ENCODE data around the gene SIMC1.

The SIMC1 gene

DNA sequence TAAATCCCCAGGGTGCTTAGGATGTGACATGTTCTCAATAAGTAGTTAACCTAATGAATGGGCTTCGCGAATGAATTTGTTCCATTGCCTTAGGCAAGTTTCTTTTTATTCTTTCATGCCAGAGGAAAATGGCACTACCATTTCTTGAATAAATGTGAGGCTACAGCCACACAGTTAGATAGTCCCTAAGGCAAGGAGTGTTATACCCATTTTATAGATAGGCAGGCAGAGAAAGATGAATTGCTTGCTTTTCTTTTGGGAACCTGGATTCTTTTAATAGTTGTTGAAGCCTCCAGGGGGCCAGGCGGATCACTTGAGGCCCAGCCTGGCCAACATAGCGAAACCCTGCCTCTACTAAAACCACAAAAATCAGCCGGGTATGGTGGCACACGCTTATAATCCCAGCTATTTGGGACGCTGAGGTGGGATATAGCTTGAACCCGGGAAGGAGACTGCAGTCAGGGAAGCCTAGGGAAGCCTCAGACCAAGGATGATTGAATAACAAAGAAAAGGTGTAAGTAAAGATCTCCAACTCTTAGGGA lies 149.2 kb downstream of the SIMC1 start:
- DNase-seq (ENCODE audit: low read depth, low spot score) = no peak

DNA sequence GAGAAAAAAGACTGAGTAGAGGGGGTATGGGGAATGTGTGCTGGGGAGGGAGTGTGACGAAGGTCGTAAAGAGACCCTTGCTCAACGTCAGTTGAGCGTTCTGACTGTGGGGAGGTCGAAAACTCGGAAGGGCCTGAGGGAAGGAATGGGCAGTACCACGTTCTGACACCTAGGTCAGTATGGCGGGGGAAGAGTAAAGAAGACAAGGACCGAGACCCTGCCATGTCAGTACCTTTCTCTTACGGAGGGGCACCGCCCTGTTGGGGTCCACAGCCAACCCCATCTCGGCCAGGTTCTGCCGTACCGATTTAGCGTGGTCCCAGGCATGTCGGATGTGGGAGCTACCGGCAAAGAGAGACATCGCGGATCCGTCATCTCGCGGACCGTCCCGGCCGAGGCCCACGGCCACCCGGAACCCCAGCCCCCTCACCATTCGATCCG lies 149.8 kb downstream of the SIMC1 start:
- DNase-seq (ENCODE audit: low read depth, low spot score) = no peak

DNA sequence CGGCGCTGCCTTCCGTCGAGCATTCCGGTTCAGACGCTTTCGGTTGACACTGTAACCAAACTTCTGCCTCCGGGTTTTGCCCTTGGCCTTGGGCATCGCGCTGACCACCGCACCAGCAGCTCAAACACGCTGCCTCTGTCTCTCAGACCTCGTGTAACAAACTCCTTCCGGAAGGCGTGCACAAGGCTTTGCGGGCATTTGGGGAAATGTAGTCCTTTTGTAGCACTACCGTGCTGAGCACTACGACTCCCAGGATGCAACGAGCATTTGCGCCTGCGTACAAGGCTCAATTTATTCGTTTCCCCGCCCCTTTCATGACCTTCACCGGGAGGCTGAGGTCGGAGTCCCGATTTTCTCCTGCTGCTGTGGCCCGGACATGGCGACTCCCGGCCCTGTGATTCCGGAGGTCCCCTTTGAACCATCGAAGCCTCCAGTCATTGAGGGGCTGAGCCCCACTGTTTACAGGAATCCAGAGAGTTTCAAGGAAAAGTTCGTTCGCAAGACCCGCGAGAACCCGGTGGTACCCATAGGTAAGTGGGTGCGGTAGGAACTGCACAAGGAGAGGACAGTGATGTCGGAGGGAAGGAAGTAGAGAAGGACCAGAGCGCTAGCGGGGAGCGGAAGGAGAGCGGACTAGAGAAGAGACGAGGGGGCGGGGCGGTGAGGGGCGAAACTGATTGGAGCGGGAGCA lies 150.4 kb downstream of the SIMC1 start, which contains the start of the genes HIGD2A and NOP16:
HIGD2A (plus strand) TSS at position 308 of the 691 bp plus-strand sequence; CDS start at position 377, 69 bp downstream.
NOP16 (minus strand) TSS at position 155 of the 691 bp plus-strand sequence; CDS start at position 96, 59 bp downstream.
- peak; percentile 97 for DNase-seq (ENCODE audit: low read depth, low spot score)

DNA sequence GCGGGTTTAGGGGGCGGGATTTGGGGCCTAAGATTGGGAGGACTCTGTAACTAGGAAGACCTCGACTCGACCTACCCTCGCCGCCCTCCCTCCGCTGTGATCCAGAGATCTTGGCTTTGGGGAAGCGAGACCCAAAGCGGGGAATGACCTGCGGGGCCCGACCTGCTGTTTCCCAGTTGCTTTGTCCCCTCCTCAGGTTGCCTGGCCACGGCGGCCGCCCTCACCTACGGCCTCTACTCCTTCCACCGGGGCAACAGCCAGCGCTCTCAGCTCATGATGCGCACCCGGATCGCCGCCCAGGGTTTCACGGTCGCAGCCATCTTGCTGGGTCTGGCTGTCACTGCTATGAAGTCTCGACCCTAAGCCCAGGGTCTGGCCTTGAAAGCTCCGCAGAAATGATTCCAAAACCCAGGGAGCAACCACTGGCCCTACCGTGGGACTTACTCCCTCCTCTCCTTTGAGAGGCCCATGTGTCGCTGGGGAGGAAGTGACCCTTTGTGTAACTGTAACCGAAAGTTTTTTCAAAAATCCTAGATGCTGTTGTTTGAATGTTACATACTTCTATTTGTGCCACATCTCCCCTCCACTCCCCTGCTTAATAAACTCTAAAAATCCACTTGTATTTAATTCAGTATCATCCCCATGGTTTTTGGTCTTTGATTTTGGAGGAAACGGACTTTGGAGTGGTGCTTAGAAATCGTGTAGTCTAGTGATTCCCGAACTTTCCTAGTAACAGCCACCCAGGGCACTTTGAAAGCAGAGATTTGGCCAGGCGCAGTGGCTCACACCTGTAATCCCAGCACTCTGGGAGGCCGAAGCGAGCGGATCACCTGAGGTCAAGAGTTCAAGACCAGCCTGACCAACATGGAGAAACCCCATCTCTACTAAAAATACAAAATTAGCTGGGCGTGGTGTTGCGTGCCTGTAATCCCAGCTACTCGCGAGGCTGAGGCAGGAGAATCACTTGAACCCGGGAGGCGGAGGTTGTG lies 151.2 kb downstream of the SIMC1 start:
- no peak for DNase-seq (ENCODE audit: low read depth, low spot score)

DNA sequence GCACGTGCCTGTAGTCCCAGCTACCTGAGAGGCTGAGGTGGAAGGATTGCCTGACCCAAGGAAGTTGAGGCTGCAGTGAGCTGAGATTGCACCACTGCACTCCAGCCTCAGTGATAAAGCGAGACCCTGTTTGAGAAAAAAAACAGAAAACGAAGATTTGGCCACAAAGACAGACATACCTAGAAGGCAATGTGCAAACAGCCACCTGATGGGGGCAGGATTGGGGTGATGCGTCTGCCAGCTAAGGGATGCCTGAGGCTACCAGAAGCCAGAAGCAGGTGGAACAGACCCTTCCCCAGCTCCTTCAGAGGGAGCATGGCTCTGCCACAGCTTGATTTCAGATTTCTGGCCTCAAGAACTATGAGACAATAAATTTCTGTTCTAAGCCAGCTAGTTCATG lies 153.3 kb downstream of the SIMC1 start:
- no peak for DNase-seq (ENCODE audit: low read depth, low spot score)

DNA sequence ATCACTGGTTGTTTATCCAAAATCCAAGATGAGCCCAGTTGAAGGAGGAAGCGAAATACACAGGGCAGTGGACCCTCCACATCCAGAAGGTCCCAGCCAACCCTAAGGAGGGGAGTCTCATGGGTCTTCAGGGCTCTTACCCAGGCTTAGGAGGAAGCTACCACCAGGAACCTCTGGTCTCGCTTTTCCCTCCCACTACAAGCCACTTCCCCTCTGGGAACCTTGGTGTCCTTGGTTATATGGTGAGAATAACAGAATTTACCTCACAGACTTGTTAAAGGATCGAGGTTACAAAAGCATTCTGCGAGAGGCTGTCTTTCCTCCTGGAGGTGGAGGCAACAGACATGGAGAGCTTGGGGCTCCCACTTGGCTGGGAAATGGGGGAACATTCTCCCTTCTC lies 153.8 kb downstream of the SIMC1 start:
- DNase-seq (ENCODE audit: low read depth, low spot score) = no peak

DNA sequence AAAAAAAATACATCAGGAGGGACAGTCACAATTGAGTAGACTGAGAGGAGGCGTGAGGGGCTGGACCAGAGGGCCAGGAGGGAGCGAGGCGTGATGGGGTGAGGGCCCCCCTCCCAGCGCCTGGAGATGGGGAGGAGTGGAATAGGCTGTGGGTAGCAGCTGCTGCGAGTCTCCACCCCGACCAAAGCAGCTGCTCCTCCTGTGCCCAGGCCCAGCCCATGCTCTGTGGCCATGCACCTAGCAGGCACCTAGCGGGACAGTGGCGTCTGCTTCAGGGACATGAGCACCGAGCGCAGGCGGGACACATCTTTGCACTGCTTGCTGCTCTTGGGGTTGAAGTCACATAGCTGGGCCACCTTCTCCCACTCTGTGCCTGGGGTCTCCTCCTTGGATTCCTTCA lies 154.3 kb downstream of the SIMC1 start:
- DNase-seq (ENCODE audit: low read depth, low spot score) = no peak

DNA sequence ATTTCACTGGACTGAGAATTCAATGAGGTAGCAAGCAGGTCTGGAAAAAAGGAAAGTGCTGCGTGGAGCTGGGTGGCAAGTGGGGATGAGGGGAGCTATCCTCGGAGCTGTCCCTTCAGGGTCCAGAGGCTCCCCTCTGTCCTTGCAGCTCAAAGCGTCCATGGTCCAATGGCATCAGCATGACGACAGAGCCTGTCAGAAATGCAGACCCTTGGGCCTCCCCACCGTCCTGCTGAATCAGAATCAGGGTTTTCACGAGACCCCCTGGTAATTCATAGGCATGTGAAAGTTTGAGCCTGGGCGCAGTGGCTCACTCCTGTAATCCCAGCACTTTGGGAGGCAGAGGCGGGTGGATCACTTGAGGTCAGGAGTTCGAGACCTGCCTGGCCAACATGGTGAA lies 155.9 kb downstream of the SIMC1 start:
- DNase-seq (ENCODE audit: low read depth, low spot score) = no peak

DNA sequence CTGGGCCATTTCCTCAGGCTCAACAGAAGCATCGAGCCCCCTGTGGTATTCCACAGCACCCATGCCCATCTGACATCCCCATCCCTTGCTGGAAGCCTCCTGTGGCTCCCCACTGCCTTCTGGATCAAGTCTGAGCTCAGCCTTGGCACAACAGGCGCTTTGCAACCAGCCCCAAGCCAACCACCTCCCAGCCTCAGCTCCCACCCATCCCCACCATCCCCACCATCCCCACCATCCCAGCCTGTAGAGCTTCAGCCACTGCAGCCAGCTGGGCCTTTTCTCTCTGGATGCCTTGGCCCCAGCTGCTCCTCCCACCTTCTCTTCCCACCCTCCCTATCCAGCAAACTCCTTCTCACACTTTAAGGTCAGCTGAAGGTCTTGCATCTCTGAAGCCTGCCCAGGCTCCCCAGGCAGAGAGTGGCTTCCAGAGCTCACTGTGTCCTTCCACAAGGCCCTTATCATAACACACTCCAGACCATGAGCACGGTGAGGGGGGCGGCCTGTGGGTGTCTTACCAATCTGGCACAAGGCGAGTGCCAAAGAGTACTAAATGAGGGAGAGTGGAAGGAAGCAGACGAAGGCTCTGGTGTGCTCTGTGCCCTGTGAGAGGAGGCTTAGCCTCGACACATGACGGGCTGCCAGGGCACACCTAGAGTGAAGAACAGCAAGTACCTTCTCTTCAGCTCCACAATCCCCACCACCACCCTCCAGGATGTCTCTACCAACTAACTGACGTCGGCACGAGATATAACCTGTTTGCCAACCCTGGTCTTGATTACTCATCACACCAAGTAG lies 156.9 kb downstream of the SIMC1 start:
- no peak for DNase-seq (ENCODE audit: low read depth, low spot score)
